NCI-H2081 (cell line): ENCODE measurements around the gene RXRA.
A peak's percentile ranks its signal among the peaks of the same experiment; 100 is the strongest.

Source experiments
- DNase-seq, 2 experiments: peaks; one replicate each; lab custom pipeline; 2025; lab: John Stamatoyannopoulos, UW

The RXRA gene

DNA sequence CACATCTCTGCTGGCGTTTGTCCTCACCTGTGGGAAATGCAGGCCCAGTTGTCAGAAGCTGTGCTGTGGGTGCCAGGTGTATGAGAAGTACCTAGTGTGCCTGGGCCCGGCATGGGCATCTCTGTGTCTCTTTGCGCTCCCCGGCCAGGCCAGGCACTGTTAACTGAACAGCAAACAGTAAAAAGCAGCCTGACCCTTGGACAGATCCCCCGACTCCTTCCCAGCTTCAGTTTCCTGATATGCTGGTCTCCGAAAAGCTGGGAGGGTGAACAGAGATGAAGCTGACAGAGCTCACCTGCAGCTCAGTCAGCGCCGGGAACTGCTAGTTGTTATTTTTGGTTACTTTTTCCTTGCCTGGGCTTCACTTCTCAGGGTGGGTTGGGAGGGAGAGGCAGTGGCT, 28.9 kb downstream of the RXRA start:
- no peak for DNase-seq

DNA sequence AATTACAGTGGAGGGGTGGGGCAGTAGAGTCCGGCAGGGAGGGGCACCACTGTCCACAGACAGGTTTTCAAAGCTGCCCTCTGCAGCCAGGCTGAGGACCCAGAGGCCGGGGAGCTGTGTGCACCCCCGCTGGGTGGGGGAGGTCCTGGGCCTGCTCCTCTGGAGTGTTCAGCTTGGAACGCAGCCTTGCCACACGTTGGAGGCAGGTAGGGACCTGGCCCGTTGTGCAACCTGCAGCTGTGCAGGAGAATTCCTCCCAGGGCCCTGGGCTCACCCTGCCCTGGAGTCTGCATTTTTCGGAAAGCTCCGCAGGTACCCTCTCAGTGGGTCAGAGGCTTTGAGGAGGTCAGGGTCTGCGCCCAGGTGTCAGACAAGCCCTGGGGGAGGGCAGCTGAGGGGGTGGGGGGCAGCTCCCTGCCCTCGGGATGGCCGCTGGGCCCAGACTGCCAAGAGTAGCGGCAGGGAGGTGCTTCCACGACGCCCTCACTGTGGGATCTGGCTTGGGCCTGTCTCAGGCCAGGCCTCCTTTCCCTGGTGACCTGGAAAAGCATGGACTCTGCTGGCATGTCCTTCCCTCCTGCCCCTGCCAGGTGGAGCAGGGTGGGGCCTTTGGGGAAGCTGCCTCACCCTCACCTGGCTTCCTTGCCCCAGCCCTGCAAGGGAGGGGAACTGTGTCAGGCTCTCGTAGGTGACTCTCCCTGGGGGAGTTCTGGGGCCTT, 29.5 kb downstream of the RXRA start:
- no peak for DNase-seq

DNA sequence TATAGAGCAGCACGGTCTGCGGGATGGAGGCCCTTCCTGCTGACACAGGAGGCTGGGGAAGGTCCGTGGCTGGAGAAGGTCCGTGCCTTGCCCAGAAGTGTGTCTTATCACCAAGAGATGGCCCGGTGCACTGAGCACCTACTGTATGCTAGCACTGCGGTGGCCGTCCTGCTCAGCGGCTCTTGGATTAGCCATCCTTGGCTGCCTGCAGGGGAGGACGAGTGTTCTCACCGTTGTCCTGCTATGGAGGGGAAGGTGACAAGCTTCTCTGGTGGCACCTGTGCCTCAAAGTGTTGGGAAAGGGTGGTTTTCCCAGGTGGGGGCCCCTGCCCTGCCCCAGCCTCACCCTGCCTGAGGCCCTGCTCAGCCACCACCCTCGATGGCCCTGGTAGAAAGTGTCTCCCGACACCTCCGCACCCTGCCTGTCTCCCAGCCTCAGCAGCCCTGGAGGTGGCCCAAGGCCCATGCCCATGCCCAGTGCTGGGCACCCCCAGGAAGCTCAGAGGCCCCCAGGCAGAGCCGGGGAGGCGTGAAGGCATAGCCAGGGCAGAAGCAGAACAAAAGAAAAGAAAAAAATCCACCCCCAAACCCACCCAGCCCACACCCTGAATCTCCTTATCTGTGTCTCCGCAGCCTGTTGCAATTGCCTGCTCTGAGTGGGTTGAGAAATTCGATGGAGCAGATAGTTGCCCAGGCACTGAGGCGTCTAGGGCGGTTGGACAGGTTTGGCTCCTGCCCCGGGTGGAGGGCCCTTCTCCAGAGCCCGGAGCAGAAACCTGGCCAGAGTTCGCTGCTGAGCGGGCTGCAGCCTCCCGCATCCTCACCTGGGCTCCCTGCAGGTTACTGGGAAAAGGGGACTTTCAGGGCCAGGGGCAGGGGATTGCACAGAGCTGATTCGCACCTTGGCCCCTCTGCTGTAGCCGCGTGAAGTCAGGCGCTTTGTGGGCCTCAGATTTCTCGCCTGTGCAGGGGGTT, 30.5 kb downstream of the RXRA start:
- DNase-seq = no peak

DNA sequence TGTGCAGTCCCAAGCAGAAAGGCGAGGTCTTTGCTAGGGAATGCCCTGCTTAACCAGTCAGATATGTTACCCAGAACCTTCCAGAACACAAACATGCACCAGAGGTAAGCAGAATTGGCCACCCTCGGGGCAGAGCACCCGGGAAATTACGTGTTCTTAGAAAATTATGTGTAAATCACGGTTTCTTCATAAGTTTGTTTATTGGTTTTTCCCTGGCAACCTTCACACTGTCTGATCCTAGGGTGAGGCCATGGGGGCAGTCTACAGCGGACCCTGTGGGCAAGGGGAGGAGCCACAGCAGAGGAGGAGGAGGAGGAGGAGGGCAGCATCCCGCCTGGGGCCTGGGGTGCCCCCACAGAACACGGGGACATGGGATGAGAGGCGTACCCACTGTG, 31.4 kb downstream of the RXRA start:
- DNase-seq = no peak

DNA sequence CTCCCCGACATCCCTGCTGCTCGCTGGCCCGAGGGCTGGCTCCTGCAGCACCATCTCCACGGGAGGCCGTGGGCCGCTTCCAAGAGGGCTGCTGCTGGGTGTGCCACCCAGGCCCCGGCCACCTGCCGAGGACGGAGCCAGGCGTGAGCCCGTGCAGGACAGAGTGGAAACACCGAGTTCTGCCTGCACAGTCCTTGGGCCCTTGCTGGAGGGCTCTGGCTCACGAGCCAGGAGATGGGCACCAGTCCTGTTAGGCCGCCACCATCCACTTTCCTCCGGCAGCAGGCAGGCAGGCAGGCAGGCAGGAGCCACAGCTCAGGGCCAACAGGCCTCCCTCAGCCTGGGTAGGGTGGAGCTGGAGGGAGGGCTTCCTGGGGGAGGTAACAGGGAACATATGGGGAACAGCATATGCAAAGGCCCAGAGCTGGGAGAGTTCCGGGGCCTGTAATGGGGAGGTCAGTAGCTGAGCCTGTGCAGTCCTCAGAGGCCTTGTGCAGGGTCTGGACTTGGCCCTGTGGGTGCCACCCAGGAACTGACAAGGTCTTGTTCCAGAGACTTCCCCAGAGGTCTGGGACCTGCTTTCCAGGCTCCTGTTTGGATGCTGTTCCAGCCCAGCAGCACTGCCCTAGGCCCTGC, 31.9 kb downstream of the RXRA start:
- no peak for DNase-seq

DNA sequence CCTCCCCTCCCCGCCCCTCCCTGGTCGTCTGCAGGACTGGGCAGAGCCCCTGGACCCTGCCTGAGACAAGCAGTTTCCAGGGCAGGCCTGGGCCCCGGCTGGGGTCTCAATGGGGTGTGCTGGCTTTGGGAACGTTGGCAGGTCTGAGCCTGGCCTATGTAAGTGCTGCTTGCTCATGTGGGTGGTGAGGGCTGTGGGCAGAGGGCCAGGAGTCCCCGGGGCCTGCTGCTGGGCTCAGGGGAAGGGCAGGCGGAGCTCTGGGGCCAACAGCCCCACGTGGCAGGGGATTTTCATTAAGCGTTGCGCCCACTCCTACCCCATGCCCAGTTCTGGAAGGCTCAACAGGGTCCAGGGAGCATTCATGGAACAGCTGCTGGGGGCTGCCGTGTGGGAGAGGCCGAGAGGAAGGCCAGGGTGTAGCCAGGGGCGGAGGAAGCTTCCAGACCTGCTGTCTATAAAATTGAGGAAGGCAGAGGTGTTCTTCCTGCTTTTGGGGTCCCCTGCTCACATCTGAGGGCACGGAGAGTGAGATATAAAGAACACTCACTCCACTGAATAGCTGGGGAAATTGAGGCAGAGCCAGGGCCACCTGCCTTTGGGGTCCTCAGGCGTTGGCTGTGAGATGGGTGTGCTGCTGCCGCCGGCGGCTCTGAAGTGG, 32.5 kb downstream of the RXRA start:
- DNase-seq = no peak

DNA sequence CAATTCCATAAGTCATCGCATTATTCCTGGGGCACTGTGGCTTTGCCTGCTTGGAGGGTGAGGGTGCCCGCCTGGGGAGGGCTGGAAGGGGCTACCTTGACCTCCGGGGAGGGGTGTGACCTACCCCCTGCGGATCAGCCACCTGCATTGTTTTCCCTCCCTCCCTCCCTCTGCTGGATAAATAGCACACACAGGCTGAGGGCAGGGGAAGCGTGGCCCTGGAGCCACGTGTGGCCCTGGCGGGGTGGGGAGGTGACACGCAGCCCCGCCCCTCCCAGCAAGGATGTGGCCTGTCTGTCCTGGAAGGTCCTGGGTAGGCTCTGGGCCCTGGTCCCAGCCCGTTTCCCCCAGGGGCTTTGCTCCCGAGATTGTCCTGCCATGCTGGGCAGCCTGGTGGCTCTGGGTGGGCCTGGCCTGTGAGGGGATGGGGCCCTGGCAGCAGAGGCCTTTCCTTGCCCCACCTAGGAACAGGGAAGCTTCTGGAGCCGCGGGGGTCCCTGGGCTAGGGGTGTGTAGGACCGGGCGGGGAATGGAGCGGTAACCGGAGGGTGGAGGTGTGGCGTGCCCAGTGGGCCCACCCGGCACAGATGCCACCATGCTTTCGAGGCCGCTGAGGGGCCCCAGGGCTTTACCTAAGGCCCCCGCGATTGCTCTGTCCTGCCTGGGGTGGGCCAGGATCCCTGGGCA, 33.4 kb downstream of the RXRA start:
- DNase-seq = no peak

DNA sequence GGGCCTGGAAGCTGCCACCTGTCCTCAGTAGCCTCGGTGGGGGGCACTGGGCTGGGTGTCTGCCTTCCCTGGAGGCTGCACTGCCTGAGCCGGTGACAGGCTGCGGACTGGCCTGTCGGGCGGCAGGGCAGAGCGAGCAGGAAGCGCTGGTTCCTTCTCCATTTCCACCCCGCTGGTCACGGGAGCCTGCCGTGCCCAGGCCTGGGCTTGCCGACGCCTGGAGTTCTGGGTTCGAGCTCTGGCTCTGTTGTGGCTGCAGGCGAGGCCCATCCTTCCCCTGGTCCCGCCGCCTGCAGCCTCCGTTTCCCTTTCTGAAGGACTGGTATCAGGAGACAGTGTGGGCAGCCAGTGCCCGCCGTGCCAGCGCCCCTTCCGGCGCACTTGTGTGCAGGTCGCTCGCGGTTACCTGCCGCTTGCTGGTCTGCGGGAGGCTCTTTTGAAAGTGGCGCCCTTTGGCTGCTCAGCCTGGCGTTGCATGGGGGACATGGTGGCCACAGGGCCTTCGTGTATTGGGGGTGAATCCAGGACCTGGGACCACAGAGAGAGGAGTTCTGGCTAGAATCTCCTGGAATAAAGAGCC, 34.0 kb downstream of the RXRA start:
- no peak for DNase-seq

DNA sequence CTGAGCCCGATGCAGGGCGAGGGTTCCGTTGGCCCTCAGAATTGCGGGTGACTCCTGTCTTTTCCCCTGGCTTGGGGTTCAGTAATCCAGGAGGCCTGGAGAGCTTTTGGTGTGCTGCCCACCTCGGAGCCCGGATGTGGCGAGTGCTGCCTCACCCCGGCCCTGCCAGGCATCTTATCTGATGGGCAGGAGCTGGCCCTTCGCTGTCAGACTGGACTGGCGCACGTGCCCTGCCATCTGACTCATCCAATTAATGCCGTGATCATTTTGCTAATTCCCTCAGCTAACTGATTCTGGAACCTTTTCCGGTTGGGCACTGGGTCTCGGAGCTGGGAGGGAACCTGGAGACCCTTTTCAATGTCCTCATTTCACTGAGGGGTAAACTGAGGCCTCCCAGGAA, 34.6 kb downstream of the RXRA start:
- no peak for DNase-seq

DNA sequence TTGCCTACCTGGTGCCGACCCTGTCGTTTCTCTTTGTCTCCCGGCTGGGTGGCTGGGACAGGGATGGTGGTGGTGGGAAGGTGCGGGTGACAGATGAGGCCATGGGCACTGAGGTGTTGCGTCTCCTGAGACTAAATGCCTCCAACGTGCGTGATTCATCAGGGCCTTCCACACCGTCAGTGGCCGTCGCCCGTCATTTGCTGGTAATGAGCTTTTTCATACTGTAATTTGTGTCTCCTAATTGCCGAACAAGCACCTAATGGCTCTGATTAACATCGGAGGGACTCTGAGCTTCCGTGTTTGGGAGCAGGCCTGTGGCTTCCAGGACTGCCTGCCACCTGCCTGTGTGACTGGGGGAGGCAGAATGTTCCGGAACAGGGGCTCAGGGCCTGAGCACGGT, 35.2 kb downstream of the RXRA start:
- no peak for DNase-seq

DNA sequence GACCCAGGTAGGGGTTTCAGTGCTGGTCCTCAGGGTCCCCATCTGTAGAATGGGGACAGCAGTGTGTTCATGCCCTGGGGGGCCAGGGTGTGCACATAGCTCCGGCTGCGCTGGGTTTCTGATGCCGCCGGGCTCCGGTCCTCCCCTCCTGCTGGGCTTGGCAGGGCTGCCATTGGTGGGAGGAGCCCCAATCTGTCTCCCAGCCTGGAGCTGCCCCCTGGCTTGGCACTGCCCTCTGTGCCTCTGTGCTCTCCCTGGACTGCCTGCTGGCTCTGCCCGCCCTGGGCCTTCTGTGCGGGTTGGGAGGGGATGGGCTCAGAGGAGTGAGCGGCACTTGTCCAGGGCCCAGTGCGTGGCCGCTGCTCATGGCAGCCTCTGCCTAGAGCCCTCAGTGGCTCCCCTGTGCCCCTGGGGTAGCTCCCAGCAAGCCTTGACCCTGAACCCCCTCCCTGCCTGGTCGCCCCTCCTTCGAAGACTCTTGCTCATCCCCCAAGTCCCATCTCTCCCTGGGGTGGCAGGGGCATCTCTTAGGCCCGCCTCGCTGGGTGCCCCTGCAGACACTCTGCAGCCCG, 35.7 kb downstream of the RXRA start:
- DNase-seq = no peak

DNA sequence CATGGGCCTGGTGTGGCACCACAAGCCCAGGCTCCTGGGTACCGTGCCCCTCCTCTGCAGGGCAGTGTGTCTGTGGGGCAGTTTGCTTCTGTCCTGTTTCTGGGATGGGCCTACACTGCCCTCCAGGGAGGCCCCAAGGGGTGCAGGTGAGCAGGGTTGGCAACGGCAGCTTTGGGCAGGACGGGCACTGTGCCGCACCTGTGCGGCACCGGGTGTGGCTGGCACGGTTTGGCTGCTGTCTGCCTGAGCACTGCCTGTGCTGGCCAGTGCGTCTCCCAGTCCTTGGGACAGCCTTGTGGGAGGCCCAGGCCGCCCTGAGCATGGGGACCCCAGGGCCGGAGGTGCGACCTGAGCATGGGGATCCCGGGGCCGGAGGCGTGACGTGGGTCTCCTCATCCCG, 37.2 kb downstream of the RXRA start:
- DNase-seq = no peak

DNA sequence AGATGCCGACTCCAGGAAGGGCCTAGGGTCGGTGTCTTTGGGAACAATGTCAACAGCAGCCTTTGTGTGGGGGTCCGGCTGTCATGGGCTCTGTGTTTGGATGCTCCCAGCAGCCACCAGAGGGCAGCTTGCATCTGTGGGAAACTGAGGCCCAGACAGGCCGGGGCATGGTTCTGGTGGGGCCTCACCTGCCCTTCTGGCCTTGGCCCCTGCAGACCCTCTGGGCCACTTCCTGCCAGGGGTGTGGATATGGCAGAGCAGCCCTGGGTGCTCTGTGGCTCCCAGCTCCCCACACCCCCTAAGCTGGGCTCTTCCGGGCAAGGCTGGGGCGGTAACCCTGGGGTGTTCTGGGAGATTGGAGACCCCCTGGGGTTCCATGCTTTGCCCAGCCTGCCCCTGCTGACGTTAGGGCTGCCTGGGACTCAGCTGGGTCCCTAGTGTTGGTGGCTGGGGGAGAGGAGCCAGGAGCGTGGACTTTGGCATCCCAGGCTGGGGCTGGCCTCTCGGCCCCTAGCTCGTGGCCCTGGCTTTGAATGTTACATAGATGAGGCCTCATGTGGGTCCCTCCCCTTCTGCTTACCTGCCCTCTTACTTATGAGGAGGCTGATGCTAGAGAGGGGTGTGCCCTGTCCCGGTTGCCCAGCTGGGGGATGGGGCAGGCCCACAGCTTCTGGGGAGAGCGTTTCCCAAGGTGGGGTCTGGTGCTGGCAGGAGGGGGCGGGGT, 38.3 kb downstream of the RXRA start:
- DNase-seq = no peak

DNA sequence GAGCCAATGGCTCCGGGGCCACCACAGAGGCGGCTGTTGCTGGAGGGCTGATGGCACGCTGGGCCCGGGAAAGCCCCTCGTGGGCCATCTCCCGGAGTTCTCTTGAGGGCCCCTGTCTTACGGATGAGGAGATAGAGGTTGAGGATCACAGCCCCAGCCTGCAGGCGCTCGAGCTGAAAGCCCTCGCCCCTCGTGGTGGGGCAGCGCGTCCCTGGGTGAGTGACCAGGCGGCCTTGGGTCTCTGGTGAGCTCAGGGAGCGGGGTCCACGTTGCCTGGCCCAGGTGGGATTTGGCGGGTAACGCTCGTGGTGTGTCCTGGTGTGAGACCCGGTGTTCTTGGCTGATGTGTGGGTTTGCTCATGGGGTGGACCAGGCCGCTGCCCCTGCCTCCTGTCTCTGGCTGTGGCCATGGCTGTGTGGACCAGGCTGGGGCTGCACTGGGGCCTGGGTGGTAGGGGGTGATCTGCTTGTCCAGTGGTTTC, 38.9 kb downstream of the RXRA start:
- no peak for DNase-seq

DNA sequence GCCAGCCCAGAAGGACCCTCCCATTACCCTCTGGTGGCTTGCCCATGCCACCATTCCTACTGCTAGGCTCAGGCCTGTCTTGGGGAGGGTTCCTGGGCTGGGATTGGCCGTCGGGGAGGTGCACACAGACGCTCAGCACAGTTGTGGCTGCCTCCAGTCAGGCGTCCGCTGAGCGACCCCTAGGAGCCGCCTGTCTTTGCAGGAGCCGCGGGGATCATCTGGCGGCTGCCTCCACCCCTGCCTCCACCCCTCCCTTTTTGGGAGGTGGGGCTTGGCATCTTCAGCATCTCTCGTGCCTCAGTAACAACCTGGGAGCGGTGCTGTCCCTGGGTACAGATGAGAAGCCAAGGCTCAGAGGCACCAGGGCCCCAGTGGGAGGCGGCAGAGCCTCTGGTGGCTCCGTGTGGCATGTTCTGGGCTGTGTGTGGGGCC, 39.6 kb downstream of the RXRA start:
- no peak for DNase-seq

DNA sequence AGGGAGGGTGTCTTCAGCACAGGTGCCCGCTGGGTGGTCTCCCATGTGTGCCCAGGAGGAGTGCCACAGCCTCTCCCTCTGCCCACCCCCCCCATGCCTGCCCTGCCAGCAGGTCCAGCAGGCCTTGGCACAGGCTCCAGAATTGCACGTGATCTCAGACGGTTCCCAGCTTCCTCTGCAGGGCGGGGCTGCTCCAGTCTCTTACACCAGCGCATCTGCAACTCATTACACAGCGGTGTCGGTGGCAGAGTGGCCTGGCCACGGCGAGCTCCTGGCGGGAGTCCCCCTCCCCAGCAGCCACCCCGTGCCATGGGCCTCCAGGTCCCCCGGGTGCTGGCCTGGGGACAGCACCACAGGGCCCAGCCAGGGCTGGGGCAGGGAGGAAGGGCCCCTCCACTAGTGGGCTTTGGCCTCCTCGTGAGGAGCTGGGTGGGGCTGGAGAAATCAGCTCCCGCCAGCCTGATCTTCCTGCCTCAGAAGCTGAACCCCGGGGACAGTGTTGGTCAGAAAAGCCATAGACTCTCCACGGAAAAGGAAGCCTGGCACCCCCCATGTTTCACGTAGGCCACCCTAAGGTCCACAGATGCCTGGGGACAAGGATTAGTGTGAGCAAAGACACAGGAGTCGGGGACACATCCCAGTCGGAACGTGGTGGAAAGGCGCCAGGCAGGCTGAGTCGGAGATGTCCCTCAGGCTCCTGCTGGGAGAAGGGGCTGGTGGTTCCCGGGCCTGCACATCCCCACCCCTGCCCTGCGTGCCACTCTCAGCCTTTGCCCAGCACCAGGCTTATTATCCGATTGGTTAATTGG, 40.2 kb downstream of the RXRA start:
- DNase-seq = peak in 1 of 2 experiments; percentile 52

DNA sequence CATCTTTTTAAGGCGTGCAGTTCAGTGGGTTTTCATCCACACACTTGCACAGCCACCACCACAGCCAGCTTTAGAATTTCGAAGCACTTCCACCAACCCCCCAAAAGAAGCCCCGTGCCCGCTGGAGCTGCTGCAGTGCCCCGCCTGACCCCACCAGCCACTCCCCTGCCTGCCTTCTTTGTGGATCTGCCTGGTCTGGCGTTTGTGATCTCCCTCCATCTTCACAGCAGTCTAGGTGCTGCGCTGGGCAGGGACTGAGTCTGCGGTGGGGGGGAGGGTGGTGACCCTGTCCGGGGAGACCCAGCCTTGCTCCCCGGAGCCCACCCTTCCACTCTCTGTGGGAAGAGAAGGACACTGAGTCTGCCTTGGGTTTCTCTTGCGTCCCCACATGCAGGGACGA, 40.8 kb downstream of the RXRA start:
- no peak for DNase-seq

DNA sequence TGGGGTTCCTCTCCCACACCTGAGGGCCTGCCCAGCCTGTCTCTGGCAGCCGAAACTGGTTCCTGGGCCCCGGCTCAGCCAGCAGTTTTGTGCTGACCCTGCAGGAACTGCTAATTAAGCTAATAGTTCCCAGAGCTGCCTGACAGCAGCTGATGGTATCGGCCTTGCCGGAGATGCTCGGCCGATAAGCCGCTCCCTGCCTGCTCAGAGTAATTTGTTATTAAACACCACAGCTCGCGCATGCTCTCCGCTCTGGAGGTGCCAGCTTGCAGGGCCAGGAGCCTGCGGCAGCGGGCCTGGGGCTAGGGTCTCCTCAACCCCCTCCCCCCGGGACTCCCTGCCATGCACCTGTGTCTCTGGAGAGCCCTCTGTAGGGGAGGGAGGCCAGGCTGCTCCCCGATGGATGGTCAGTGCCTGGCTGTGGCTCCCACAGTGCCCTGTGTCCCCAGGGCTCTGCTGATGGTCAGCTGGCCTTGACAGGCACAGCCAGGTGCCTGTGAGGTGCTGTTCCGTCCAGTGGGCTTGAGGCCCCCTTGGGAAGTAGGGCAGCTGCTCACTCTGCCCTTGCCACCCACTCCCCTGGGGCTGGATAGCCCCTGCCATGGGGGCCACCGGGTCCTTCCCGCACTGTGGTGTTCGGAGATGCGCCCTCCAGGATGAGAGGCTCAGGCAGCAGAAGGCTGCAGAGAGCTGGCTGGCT, 41.7 kb downstream of the RXRA start:
- no peak for DNase-seq

DNA sequence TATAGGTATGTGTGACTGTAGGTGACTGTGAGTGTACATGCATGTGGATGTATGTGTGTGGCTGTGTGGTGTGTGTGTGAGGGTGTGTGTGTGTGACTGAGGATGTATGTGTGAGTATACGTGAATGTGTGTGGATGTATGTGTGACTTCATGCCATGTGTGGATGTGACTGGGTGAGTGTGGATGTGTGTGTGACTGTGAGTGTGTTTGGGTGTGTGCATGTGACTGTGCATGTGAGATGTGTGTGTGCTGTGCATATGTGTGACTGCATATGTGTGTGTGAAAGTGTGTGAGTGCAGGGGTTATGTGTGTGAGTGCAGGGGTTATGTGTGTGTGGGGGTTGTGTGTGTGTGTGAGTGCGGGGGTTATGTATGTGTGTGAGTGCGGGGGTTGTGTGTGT, 42.3 kb downstream of the RXRA start:
- no peak for DNase-seq
